DMS79 treated with DMSO at 0.1 percent for 48 hours (cell line): Measurements from ENCODE around the gene SNX9.
"Not testable (repeated sequence)": the region's sequence is repeated elsewhere in the genome, so short reads cannot be mapped to it uniquely, and the experiment has no call there.

ENCODE experiments used
- DNase-seq: peaks from one replicate; lab custom pipeline; 2025; lab: John Stamatoyannopoulos, UW

The SNX9 gene

DNA sequence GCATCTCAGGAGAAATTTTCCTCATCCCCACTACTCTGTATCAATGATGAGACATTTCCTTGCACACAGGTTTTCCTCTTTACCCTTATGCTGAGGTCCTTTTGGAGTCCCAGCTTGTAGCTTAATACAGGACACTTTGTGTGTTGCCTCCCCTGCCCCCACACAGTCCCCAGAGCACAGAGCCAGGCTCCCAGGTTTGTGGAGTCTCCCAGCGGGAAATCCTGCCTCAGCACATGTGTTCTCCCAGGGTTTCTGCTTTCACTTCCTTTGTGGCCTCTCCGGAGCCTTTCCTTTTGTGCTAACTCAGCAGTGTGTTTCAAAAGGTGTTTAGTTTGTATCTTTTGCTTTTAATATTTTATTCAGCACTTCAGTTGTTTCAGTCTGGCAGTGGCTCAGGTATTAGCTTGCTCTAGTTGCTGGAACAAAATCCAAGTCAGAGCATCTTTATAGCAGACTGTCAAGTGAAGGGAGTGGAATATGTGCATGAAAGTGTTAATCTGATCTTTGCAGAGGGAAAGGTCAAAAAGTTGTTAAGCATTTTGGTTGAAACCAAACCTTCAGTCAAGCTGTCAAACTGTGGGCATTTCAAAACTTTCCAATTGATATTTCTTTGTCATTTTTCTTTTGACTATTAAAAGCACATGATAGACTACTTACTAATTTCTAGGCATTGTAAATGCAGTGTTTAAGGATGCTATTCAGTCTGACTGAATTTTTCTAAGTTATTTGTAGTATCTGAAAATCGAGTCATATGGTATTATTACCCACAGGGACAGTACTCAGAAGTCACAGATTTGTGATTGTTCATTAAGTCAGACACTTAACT lies 8.6 kb downstream of the SNX9 start:
- DNase-seq = peak; percentile 63

DNA sequence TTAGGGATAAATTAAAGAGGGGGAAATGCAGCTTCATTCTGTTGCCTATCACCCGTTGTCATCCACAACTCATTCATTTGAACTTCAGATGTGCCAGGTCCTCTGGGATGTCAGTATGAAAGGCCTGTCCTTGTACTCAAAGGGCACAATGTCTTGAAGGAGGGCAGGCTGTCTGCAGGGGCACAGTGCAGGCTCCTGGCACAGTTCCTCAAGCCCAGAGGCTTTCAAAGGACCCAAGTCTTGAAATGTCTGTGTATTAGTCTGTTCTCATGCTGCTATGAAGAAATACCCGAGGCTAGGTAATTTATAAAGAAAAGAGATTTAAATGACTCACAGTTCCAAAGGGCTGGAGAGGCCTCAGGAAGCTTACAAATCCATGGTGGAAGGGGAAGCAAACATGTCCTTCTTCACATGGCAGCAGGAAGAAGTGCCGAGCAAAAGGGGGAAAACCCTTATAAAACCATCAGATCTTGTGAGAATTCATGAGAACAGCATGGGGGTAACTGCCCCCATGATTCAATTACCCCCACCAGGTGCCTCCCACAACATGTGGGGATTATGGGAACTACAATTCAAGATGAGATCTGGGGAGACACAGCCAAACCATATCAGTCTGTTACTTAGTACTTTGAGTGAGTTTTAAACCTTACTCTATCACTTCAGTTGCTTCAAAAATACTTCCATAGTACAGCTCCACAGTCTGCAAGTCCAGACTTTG lies 9.4 kb downstream of the SNX9 start:
- DNase-seq = peak; percentile 28

- no peak for DNase-seq
Measured at GRCh38 chr6:157834549-157834948, 11.5 kb downstream of the SNX9 start.

DNA sequence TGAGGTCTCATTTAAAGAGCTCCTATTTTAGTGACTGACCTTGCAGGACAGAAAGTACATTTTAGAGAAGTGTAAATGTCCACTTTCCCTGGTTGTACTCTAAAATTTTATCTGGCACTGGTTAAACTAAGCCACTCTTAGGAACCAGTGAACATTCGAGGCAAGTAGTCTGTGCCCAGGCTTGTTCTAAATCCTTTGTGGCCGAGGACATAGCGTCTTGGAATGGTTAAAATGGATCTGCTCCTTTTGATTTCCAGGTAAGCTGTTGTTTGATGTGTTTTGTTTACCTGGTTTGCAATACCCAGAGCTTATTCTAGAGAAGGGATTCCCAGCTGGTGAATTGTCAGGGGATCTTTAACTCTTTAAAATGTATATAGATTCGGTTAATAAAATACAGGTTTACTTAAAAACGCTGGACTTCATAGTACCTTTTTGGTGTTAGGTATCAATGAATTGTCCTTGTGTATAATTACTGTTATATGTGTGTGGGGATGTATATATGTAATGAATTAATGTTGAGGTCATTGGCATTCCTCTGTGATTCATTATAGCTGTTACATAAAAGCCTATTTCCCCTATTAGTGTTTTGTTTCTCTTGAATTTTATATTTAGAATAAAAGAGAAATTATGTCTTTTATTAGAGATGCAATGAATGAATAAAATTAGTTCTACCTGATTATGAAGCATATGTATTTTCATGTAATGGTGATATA lies 15.8 kb downstream of the SNX9 start:
- peak; percentile 66 for DNase-seq

- no peak for DNase-seq
Measured at GRCh38 chr6:157839606-157840005, 16.6 kb downstream of the SNX9 start.

DNA sequence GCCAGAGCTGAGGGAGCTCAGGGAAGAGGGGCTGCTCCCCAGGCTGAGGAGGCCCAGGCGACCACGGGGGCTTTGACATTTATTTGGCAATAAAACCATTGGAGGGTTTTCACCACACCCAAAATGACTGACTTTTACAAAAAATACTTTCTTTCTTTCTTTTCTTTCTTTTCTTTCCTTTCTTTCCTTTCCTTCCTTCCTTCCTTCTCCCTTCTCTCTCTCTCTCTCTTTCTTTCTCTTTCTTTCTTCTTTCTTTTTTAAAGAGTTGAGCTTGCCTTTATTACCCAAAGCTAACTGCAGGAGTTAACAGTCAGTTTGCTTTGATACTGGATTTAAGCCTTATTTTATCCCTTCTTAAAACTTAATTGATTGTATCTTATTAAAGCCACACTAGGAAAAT lies 17.2 kb downstream of the SNX9 start:
- DNase-seq = no peak

DNA sequence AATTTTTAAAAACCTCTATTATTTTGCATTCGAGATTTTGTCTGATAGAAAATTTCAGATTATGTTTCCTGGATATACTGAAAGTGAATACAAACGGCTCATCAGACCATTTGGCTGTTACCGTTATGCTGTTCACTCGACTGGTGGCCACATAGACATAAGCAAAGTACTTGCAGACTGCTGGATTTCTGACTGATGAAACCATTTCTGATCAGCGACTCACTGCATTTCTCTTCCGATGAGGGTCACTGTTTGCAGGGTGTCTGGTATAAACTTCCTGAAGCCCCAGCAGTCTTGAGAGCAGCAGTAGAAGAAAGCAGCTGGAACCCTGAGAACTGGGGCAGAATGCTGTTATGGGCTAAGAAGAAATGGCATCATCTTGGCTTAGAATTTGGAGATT lies 17.7 kb downstream of the SNX9 start:
- no peak for DNase-seq

GRCh38 chr6:157841211-157841840 lies 18.3 kb downstream of the SNX9 start:
- no peak for DNase-seq

DNA sequence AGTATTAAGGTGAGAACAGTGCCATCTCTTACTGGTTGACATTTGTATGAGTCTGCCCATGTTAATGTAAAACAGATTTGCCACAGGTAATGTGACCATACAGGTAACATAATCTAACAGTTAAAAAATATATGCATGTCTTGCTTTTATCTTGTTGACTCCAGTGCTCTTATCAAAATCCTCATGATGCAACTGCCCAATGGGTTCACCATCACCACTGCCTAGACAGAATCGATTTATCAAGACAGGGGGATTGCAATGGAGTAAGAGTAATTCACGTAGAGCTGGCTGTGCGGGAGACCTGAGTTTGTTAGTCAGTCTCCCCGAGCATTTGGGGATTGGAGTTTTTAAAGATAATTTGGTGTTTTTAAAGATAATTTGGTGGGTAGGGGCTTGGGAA lies 19.2 kb downstream of the SNX9 start:
- DNase-seq = no peak

DNA sequence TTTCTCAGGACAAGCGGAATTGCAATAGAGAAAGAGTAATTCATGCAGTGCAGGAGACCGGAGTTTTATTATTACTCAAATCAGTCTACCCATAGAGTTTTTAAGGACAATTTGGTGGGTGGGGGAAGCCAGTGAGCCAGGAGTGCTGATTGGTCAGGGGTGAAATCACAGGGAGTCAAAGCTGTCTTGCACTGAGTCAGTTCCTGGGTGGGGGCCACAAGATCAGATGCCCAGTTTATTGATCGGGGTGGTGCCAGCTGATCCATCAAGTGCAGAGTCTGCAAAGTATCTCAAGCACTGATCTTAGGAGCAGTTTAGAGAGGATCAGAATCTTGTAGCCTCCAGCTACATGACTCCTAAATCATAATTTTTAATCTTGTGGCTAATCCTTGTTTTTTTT lies 21.1 kb downstream of the SNX9 start:
- not testable (repeated sequence) for DNase-seq

- no peak for DNase-seq
Measured at GRCh38 chr6:157845493-157846259, 22.6 kb downstream of the SNX9 start.

- no peak for DNase-seq
Measured at GRCh38 chr6:157847846-157848245, 24.8 kb downstream of the SNX9 start.

DNA sequence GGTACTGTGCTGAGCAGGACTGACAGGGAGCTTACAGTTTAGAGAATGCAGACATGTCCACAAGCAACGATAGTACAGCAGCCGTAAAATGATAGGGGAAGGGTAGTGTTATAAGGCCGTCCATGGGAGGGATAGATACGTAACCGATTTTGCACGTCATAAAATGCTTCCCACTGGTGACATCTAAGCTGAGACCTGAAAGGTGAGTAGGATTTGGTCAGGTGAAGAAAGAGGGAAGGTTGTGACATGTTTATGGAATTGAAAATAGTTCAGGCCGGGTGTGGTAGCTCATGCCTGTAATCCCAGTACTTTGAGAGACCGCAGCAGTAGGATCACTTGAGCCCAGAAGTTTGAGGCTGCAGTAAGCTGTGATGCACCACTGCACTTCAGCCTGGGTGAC lies 25.6 kb downstream of the SNX9 start:
- peak; percentile 69 for DNase-seq

GRCh38 chr6:157849288-157850017 lies 26.4 kb downstream of the SNX9 start:
- DNase-seq = peak; percentile 81

GRCh38 chr6:157850030-157850429 lies 27.0 kb downstream of the SNX9 start:
- no peak for DNase-seq

- no peak for DNase-seq
Measured at GRCh38 chr6:157853018-157853805, 30.2 kb downstream of the SNX9 start.

- DNase-seq = no peak
Measured at GRCh38 chr6:157853902-157854502, 31.0 kb downstream of the SNX9 start.

DNA sequence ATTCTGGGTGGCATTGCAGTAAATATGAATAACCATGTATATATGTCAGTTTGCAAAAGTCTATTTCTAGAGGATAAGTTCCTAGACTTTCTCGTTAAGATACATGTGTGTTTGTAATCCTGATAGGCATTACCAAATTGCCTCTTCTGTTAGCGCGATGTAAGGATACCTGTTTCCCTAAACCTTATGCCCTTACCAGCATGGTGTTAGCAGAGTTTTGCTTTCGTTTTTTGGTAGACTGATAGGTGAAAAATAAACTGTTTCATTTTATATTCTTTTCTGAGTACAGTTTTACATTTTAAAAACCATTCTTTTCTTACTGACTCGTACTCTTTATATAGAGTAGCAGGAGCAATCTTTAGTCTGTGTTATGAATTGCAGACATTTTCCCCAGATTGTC lies 32.3 kb downstream of the SNX9 start:
- no peak for DNase-seq

GRCh38 chr6:157855804-157856203 lies 32.8 kb downstream of the SNX9 start:
- not testable (repeated sequence) for DNase-seq

DNA sequence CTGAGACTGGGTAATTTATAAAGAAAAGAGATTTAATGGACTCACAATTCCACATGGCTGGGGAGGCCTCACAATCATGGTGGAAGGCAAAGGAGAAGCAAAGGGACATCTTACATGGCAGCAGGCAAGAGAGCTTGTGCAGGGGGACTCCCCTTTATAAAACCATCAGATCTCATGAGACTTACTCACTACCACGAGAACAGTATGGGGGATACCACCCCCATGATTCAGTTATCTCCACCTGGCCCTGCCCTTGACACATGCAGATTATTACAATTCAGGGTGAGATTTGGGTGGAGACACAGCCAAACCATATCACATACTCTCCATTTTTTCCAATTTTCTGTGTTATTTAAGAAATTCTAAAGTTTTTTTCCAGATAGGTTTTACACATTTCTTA lies 35.6 kb downstream of the SNX9 start:
- DNase-seq = not testable (repeated sequence)
